GM21367 (cell line): ENCODE measurements around the gene SLC13A4.
"Not testable (repeated sequence)": the region's sequence is repeated elsewhere in the genome, so short reads cannot be mapped to it uniquely, and the experiment has no call there.

Experiments
- ATAC-seq: cut with Tn5 transposase; IDR thresholded peaks from one replicate; pipeline ENCODE4 v1.9.1; 2021; ENCODE audit not compliant: unreplicated experiment

Gene SLC13A4

GRCh38 chr7:135728136-135728669 is at the start of gene SLC13A4:
SLC13A4 (minus strand) TSS chr7:135728186; CDS start chr7:135727496, 690 bp downstream.
- ATAC-seq = no peak

- ATAC-seq = not testable (repeated sequence)
These were observed 47.9 kb upstream of the SLC13A4 start for GRCh38 chr7:135775915-135776314.

GRCh38 chr7:135775230-135775629 is 47.2 kb upstream of the SLC13A4 start:
- no peak for ATAC-seq

- no peak for ATAC-seq
These were observed 46.3 kb upstream of the SLC13A4 start for GRCh38 chr7:135774284-135774683.

- ATAC-seq = no peak
These were observed 45.5 kb upstream of the SLC13A4 start for GRCh38 chr7:135773464-135773863.

- no peak for ATAC-seq
These were observed 44.7 kb upstream of the SLC13A4 start for GRCh38 chr7:135772639-135773222.

- no peak for ATAC-seq
These were observed 44.1 kb upstream of the SLC13A4 start for GRCh38 chr7:135771961-135772638.

- ATAC-seq = no peak
These were observed 43.1 kb upstream of the SLC13A4 start for GRCh38 chr7:135771051-135771450.

GRCh38 chr7:135770139-135770710 is 42.2 kb upstream of the SLC13A4 start:
- ATAC-seq = no peak

- ATAC-seq = no peak
These were observed 41.2 kb upstream of the SLC13A4 start for GRCh38 chr7:135769005-135769802.

GRCh38 chr7:135768467-135768866 is 40.5 kb upstream of the SLC13A4 start:
- ATAC-seq = no peak

GRCh38 chr7:135768064-135768463 is 40.1 kb upstream of the SLC13A4 start:
- ATAC-seq = no peak

- ATAC-seq = no peak
These were observed 35.3 kb upstream of the SLC13A4 start for GRCh38 chr7:135763261-135763660.

- no peak for ATAC-seq
These were observed 33.9 kb upstream of the SLC13A4 start for GRCh38 chr7:135761751-135762488.

GRCh38 chr7:135759532-135759931 is 31.5 kb upstream of the SLC13A4 start:
- ATAC-seq = no peak

GRCh38 chr7:135758531-135758932 is 30.5 kb upstream of the SLC13A4 start:
- ATAC-seq = no peak

- no peak for ATAC-seq
These were observed 29.9 kb upstream of the SLC13A4 start for GRCh38 chr7:135757719-135758411.

GRCh38 chr7:135756191-135756590 is 28.2 kb upstream of the SLC13A4 start:
- ATAC-seq = no peak

- ATAC-seq = no peak
These were observed 27.4 kb upstream of the SLC13A4 start for GRCh38 chr7:135755351-135755753.
